SK-N-MC (cell line): Measurements from ENCODE around the gene C1QTNF4.

ENCODE experiments used
- EZH2 ChIP-seq: fragments of 200-600 bp; sonication (generic); IDR thresholded peaks from one replicate; pipeline ENCODE4 v1.6.1; 2017; ENCODE audit warnings: antibody characterized with exemption
- FOXP2 ChIP-seq: optimal IDR thresholded peaks from 2 replicates; pipeline ENCODE3; 2011; ENCODE audit warnings: mild to moderate bottlenecking, moderate library complexity; ENCODE audit not compliant: insufficient read depth; ENCODE audit errors: extremely low read length, control extremely low read depth
- POLR2AphosphoS5 ChIP-seq: IDR thresholded peaks from 2 replicates; pipeline ENCODE4 v1.6.1; 2012; ENCODE audit warnings: mild to moderate bottlenecking, low read depth, low read length, borderline replicate concordance

GRCh38 chr11:47620836-47621378, 26.7 kb upstream of the C1QTNF4 start:
- TF ChIP-seq EZH2 (no peak), POLR2AphosphoS5 (no peak), FOXP2 (no peak)
